HG03439 (cell line): ENCODE results near the gene TPK1.

Source experiments
- ATAC-seq: cut with Tn5 transposase; IDR thresholded peaks from one replicate; pipeline ENCODE4 v1.9.1; 2021; ENCODE audit warnings: mild to moderate bottlenecking, moderate library complexity; ENCODE audit not compliant: unreplicated experiment

The TPK1 gene

GRCh38 chr7:144835652-144836544, at the start of gene TPK1:
TSS of gene TPK1 (minus strand) at chr7:144836053. CDS start at chr7:144835602, 451 bp downstream.
- ATAC-seq, result peak; percentile 93

GRCh38 chr7:144885478-144885877, 49.6 kb upstream of the TPK1 start:
- no peak for ATAC-seq

- no peak for ATAC-seq
Observed at GRCh38 chr7:144884896-144885295, 49.0 kb upstream of the TPK1 start.

- ATAC-seq, result no peak
Observed at GRCh38 chr7:144873316-144873845, 37.5 kb upstream of the TPK1 start.

- no peak for ATAC-seq
Observed at GRCh38 chr7:144869082-144869481, 33.2 kb upstream of the TPK1 start.

- no peak for ATAC-seq
Observed at GRCh38 chr7:144866189-144866588, 30.3 kb upstream of the TPK1 start.

GRCh38 chr7:144863320-144863647, 27.4 kb upstream of the TPK1 start:
- ATAC-seq, result no peak

GRCh38 chr7:144862612-144863319, 26.9 kb upstream of the TPK1 start:
- ATAC-seq, result no peak

GRCh38 chr7:144859739-144860138, 23.9 kb upstream of the TPK1 start:
- ATAC-seq, result no peak

- ATAC-seq, result no peak
Observed at GRCh38 chr7:144857463-144857862, 21.6 kb upstream of the TPK1 start.

GRCh38 chr7:144854839-144855424, 19.1 kb upstream of the TPK1 start:
- ATAC-seq, result no peak

GRCh38 chr7:144853542-144853941, 17.7 kb upstream of the TPK1 start:
- no peak for ATAC-seq

GRCh38 chr7:144848078-144848477, 12.2 kb upstream of the TPK1 start:
- ATAC-seq, result no peak

- peak; percentile 76 for ATAC-seq
Observed at GRCh38 chr7:144842377-144842851, 6.6 kb upstream of the TPK1 start.

GRCh38 chr7:144836545-144836842, 641 bp upstream of the TPK1 start:
- ATAC-seq, result no peak

- peak; percentile 41 for ATAC-seq
Observed at GRCh38 chr7:144835155-144835611, 670 bp downstream of the TPK1 start.

GRCh38 chr7:144834641-144835144, 1.2 kb downstream of the TPK1 start:
- ATAC-seq, result peak; percentile 24

- ATAC-seq, result no peak
Observed at GRCh38 chr7:144830811-144831210, 5.0 kb downstream of the TPK1 start.

- no peak for ATAC-seq
Observed at GRCh38 chr7:144830024-144830785, 5.6 kb downstream of the TPK1 start.

GRCh38 chr7:144827621-144828020, 8.2 kb downstream of the TPK1 start:
- ATAC-seq, result no peak

- ATAC-seq, result no peak
Observed at GRCh38 chr7:144826208-144826607, 9.6 kb downstream of the TPK1 start.
